ENCODE results near the gene ZNF667. TPM values are rescaled to one million over a fixed set of nuclear protein-coding genes. Genes with fewer than 3 reads are reported as not detected.

ZNF667 gene
- total RNA-seq = 0.65 and 2.5 TPM in 2 replicates

GRCh38 chr19:56476651-56477428 is at the start of gene ZNF667:
Gene ZNF667 (minus strand): TSS chr19:56477345. CDS start chr19:56462370, 14,975 bp downstream.

GRCh38 chr19:56507446-56508289 is 30.5 kb upstream of the ZNF667 start, which contains the start of gene ZNF471:
Gene ZNF471 (plus strand): TSS chr19:56507855. CDS start chr19:56511572, 3,717 bp downstream.

GRCh38 chr19:56403764-56404704 is 73.1 kb downstream of the ZNF667 start, which contains the start of gene ZNF583:
Gene ZNF583 (plus strand): TSS chr19:56404332. CDS start chr19:56407115, 2,783 bp downstream.

GRCh38 chr19:56393119-56394012 is 83.8 kb downstream of the ZNF667 start, which contains the start of gene ZNF582:
Gene ZNF582 (minus strand): TSS chr19:56393534. CDS start chr19:56391752, 1,782 bp downstream.

Other genes with a start within 250 kb of the ZNF667 start
- gene EDDM13, start 204.6 kb downstream of the ZNF667 start, total RNA-seq = not detected in 2 replicates
- gene ZSCAN5A, start 162.5 kb downstream of the ZNF667 start, total RNA-seq = 2.0 and 2.8 TPM in 2 replicates
- 2.0 and 6.1 TPM in 2 replicates for gene ZNF582, start 83.8 kb downstream of the ZNF667 start, total RNA-seq
- gene ZNF583, start 73.0 kb downstream of the ZNF667 start, total RNA-seq = 3.9 and 4.2 TPM in 2 replicates
- 0.49 and 1.9 TPM in 2 replicates for gene ZNF471, start 30.5 kb upstream of the ZNF667 start, total RNA-seq
- 2.1 and 4.3 TPM in 2 replicates for gene ZFP28, start 61.6 kb upstream of the ZNF667 start, total RNA-seq
- 0.65 and 1.5 TPM in 2 replicates for gene ZNF470, start 90.1 kb upstream of the ZNF667 start, total RNA-seq
- 6.8 and 11.2 TPM in 2 replicates for gene ZNF71, start 118.0 kb upstream of the ZNF667 start, total RNA-seq
- 0.13 and 0.16 TPM in 2 replicates for gene SMIM17, start 165.8 kb upstream of the ZNF667 start, total RNA-seq
- gene ZNF835, start 194.4 kb upstream of the ZNF667 start, total RNA-seq = 0.65 and 1.3 TPM in 2 replicates